Peyer's patch (tissue), 4 donors: ENCODE data around the gene KRTAP2-1.

ENCODE experiments used
- CTCF ChIP-seq, 6 experiments: fragments of 450-650 bp in 4 of 6; fragments of 200-600 bp in 2 of 6; sonication (generic) in 1 of 6; IDR thresholded peaks; one replicate each; pipeline ENCODE4 v1.5.1; 2017 to 2019; ENCODE audit warnings: antibody characterized with exemption in 6 of 6, mild to moderate bottlenecking in 3 of 6, moderate library complexity in 1 of 6
- POLR2A ChIP-seq, 2 donors: fragments of 450-650 bp; IDR thresholded peaks; one replicate each; pipeline ENCODE4 v1.5.1; 2017; ENCODE audit warnings: antibody characterized with exemption in 2 of 2, mild to moderate bottlenecking in 2 of 2, moderate library complexity in 2 of 2

GRCh38 chr17:41065829-41066624 is 18.9 kb upstream of the KRTAP2-1 start, which contains the start of gene KRTAP2-4:
- no peak for TF ChIP-seq CTCF (IDR thresholded peaks at IDR 0.05)
- TF ChIP-seq POLR2A (IDR thresholded peaks at IDR 0.05) = no peak
